ENCODE data around the gene RNF166. TPM values are rescaled to one million over a fixed set of nuclear protein-coding genes. Genes with fewer than 3 reads are reported as not detected.

The RNF166 gene
- total RNA-seq, 1 experiment from 2014 or later, result 26.5 TPM

DNA sequence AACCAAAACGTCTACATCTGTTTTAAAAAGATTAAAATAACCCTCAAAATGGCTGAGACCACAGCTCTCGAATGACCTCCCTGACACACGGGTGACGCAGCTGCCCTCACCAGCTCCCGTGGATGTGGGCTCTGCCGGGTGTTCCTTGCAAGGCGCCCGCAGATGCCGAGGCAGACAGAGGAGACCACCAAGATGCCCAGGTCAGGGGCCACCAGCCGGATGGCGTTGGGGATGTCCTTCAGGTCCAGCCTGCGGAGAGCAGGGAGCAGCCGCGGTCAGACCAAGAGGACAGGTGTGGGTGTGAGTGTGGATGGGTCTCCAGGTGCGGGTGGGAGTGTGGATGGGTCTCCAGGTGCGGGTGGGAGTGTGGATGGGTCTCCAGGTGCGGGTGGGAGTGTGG lies 35.2 kb upstream of the RNF166 start:
- DNase-seq, result no peak
- no peaks in the 10 kb centered on the region for H3K79me1 ChIP-seq (ENCODE audit: insufficient read depth, low read depth, low read length, poor library complexity, severe bottlenecking)
- H4K8ac ChIP-seq (replicated peaks; ENCODE audit: insufficient read length, low read depth, low read length), result no peak overlapping the region
- no peak overlapping the region for H3K23ac ChIP-seq (ENCODE audit: insufficient read length, low read depth, low read length)
- no peak overlapping the region for H3K9ac ChIP-seq (ENCODE audit: extremely low read depth, insufficient read length, low read length)
- no peak overlapping the region for H2BK120ac ChIP-seq (ENCODE audit: low read depth, low read length, poor library complexity, severe bottlenecking)
- H3K27ac Mint-ChIP-seq, result no peak overlapping the region
- H3K9me3 Mint-ChIP-seq, result no peaks in the 10 kb centered on the region
- H3K23me2 ChIP-seq (ENCODE audit: insufficient read length, low read depth, low read length, poor library complexity, severe bottlenecking), result no peaks in the 10 kb centered on the region
- no peak overlapping the region for H4K91ac ChIP-seq (ENCODE audit: insufficient read length, low read depth, low read length)
- no peak overlapping the region for H3T11ph ChIP-seq (ENCODE audit: low read length)
- H2BK15ac ChIP-seq (ENCODE audit: low read depth, low read length), result no peak overlapping the region
- no peak overlapping the region for H3K27ac ChIP-seq (ENCODE audit: insufficient read length, low read depth, low read length)
- no peak overlapping the region; a peak in 1 of 5 replicates for H3K4me3 Mint-ChIP-seq
- no peaks in the 10 kb centered on the region for H3K4me1 ChIP-seq (ENCODE audit: insufficient read depth, low read length)
- TF ChIP-seq, protein P1, sequence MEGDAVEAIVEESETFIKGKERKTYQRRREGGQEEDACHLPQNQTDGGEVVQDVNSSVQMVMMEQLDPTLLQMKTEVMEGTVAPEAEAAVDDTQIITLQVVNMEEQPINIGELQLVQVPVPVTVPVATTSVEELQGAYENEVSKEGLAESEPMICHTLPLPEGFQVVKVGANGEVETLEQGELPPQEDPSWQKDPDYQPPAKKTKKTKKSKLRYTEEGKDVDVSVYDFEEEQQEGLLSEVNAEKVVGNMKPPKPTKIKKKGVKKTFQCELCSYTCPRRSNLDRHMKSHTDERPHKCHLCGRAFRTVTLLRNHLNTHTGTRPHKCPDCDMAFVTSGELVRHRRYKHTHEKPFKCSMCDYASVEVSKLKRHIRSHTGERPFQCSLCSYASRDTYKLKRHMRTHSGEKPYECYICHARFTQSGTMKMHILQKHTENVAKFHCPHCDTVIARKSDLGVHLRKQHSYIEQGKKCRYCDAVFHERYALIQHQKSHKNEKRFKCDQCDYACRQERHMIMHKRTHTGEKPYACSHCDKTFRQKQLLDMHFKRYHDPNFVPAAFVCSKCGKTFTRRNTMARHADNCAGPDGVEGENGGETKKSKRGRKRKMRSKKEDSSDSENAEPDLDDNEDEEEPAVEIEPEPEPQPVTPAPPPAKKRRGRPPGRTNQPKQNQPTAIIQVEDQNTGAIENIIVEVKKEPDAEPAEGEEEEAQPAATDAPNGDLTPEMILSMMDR (conservative IDR thresholded peaks at IDR 0.05), result no peak
- H2BK20ac ChIP-seq (ENCODE audit: low read depth, low read length, poor library complexity, severe bottlenecking), result no peak overlapping the region
- no CpG with 5 or more reads among the region's 17 CpGs for WGBS (ENCODE audit: extremely low coverage, insufficient read length, low lambda C conversion rate)
- no peak overlapping the region for H2BK5ac ChIP-seq (ENCODE audit: insufficient read length, low read length)
- H4K20me1 ChIP-seq (ENCODE audit: control insufficient read depth, insufficient read depth, insufficient read length), result no peaks in the 10 kb centered on the region
- H4K5ac ChIP-seq (ENCODE audit: insufficient read length, low read depth, low read length), result no peak overlapping the region
- H3K9me3 ChIP-seq (ENCODE audit: control insufficient read depth, low read depth, low read length), result no peaks in the 10 kb centered on the region
- H3K4ac ChIP-seq (ENCODE audit: low read depth, low read length), result no peak overlapping the region
- no peak overlapping the region for H2AK5ac ChIP-seq (ENCODE audit: insufficient read length, low read length)
- no peaks in the 10 kb centered on the region for H3K27me3 Mint-ChIP-seq (ENCODE audit: low read depth)
- no peak overlapping the region for H2AFZ ChIP-seq (ENCODE audit: low read length)
- H3K27me3 ChIP-seq (ENCODE audit: insufficient read depth, low read length), result no peaks in the 10 kb centered on the region
- H3K36me3 Mint-ChIP-seq (ENCODE audit: insufficient read depth in 1 of 3, low read depth in 3 of 3), result no peaks in the 10 kb centered on the region; a peak in 1 of 7 replicates
- no peak overlapping the region for H3K56ac ChIP-seq (ENCODE audit: insufficient read length, low read depth, low read length)
- H3K14ac ChIP-seq (ENCODE audit: insufficient read depth, low read length), result no peak overlapping the region
- H2BK12ac ChIP-seq (ENCODE audit: insufficient read length, low read depth, low read length), result no peak overlapping the region
- peaks cover 0 to 20% of the 10 kb centered on the region in 2 experiments; a peak in 2 of 4 replicates for H3K4me1 Mint-ChIP-seq
- no peaks in the 10 kb centered on the region for H3K79me2 ChIP-seq (ENCODE audit: insufficient read depth, low read length)
- H3K4me2 ChIP-seq (ENCODE audit: insufficient read depth, insufficient read length, low read length), result no peak overlapping the region
- H3K18ac ChIP-seq (ENCODE audit: insufficient read length, low read depth, low read length), result no peak overlapping the region

Measured in H9 (cell line).